ENCODE measurements around the gene PRAMEF12.
"Not testable (repeated sequence)": the region's sequence is repeated elsewhere in the genome, so short reads cannot be mapped to it uniquely, and the experiment has no call there.

PRAMEF12 gene

GRCh38 chr1:12771186-12771585, 2.4 kb upstream of the PRAMEF12 start:
- DNase-seq, result no peak

- no peak for DNase-seq
These were observed 1.0 kb upstream of the PRAMEF12 start for GRCh38 chr1:12772520-12772919.

DNA sequence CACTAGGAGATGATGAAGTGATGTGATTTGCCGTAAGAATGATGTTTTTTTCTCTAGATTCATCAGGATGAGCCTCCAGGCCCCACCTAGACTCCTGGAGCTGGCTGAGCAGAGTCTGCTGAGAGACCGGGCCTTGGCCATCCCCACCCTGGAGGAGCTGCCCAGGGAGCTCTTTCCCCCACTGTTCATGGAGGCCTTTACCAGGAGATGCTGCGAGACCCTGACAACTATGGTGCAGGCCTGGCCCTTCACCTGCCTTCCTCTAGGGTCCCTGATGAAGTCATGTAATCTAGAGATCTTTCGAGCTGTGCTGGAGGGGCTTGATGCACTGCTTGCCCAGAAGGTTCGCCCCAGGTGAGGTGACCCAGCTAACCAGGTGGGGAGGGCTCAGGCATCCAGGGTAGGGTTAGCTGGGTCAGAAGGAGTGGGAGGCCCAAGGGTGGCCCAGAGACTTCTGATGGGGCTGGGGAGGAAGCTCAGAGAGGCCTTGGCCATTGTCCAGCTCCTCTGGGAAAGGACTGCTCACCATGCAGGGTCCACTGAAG, 1.3 kb downstream of the PRAMEF12 start:
- no peak for DNase-seq

- DNase-seq, result no peak
These were observed 1.9 kb downstream of the PRAMEF12 start for GRCh38 chr1:12775443-12775842.

DNA sequence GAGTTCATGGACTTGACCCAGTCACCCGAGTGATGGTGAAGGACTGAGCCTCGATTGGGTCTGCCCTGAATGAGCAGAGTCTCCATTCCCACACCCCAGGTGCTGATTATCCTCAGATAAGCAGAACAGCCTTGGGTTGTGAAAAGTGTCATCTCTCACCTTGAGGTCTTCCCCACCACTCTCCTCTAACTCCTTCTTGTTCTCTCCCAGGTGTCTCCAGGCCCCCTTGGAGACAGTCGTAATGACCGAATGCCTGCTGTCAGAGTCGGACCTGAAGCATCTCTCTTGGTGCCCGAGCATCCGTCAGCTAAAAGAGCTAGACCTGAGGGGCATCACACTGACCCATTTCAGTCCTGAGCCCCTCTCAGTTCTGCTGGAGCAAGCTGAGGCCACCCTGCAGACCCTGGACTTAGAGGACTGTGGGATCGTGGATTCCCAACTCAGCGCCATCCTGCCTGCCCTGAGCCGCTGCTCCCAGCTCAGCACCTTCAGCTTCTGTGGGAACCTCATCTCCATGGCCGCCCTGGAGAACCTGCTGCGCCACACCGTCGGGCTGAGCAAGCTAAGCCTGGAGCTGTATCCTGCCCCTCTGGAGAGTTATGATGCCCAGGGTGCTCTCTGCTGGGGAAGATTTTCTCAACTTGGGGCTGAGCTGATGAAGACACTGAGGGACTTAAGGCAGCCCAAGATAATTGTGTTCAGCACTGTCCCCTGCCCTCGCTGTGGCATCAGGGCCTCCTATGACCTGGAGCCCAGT, 3.4 kb downstream of the PRAMEF12 start:
- DNase-seq, result no peak

- no peak for DNase-seq
These were observed 4.5 kb downstream of the PRAMEF12 start for GRCh38 chr1:12778061-12778460.

GRCh38 chr1:12778907-12779306, 5.4 kb downstream of the PRAMEF12 start:
- no peak for DNase-seq

- not testable (repeated sequence) for DNase-seq
These were observed 8.0 kb downstream of the PRAMEF12 start for GRCh38 chr1:12781488-12781887.

DNA sequence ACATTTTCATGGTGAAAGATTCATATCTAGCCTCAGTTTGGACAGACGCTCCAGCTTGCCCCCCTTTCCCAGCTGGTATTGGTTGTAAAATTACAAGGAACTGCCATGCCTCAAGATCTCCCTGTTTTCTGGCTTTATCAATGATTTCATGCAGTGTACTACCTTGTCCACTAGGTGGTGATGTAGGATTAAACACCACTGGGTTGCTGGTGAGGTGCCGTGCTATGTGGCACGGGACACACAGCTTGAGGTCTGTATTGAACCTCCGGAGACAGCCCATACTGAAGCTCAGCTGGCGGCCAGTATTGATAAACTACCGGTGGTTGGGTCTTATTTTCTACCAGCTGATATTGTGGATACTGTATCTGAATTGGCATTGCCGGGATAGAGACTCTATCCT, 10.2 kb downstream of the PRAMEF12 start:
- not testable (repeated sequence) for DNase-seq

DNA sequence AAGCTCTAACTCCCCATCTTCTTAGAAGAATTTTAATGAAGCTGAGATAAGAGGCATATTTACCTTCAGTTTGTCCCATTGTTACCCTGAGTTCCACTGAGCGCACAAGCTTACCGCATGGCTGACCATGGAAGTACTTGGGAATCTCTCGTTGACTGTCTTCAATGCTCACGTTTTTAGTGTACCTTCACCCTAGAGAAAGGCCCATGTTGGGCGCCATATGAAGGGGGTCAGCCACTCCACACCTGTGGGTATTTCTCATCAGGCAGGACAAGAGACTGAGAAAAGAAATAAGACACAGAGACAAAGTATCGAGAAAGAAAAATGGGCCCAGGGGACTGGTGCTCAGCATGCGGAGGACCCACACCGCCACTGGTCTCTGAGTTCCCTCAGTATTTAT, 11.2 kb downstream of the PRAMEF12 start:
- not testable (repeated sequence) for DNase-seq

- DNase-seq, result not testable (repeated sequence)
These were observed 17.6 kb downstream of the PRAMEF12 start, which contains the start of gene PRAMEF1 for GRCh38 chr1:12791097-12791496. PRAMEF1 (plus strand) TSS chr1:12791397; CDS start chr1:12793228, 1,831 bp downstream.

DNA sequence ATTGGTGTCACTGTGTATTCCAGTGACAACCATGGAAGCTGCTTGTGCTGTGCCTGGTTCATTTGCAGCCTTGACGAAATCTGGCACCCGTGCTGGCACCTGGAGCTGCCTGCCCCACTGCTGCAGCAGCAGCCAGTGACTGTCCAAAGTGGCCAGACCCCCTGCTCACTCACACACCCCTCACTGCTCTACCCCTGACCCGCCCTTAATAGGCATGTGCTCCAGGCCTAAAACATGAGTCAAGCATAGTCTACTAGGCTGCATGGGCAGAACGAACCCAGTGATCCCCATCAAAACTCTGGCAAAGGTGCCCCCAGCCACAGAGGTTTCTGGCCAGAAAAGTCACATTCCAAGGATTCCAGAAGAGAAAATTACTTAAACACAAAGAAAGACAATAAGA, 25.4 kb downstream of the PRAMEF12 start:
- no peak for DNase-seq

GRCh38 chr1:12799730-12800129, 26.2 kb downstream of the PRAMEF12 start:
- no peak for DNase-seq

GRCh38 chr1:12809933-12810332, 36.4 kb downstream of the PRAMEF12 start:
- DNase-seq, result no peak

DNA sequence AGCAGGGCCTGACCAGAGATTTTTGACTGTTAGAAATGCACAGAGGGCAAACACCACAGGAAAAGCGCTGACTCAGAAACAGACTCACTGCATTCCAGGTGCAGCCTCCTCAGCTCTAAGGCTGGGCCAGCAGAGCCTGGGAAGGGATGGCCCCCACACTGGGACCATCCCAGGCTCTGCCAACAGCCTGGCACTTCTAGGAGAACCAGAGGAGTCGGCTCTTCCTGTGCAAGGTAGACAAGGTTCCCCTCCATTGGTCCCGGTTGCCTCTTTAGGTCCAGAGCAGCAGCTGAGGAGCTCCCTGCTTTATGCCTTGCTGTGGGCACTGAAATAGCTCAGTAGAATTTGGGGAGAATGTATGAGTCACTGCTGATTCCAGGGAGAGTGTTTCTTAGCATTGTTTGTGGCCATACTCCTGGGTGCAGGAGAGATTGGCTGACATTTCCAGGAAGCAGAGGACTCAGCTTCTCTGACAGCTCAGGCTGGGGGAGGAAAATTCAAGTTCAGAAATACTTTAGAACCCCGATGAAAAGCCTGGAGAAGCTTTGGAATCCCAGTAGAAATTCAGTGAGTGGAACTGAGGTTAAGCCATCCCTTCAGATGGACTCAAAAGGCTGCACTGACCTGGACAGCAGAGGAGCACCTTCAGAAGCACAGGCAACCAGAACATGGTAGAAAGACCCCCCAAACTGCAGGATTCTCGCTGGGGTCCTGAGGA, 37.3 kb downstream of the PRAMEF12 start:
- DNase-seq, result no peak

DNA sequence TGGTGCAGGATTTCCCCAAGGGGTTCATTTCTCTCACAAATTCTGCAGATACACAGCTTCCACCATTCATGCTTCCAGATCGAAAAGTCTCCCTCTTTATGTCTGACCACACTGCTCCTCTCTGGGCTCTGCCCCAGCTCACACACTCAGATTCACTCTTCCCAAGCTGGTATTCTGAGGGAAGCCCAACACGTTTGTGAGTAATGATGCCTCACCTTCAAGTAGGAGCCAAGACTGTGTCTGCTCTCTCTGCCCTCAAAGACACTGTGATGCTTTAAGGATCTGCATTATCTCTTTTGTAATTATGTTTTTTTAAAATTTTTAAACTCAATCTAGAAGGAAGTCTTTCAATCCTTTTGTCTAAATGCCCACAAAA, 37.9 kb downstream of the PRAMEF12 start:
- no peak for DNase-seq

DNA sequence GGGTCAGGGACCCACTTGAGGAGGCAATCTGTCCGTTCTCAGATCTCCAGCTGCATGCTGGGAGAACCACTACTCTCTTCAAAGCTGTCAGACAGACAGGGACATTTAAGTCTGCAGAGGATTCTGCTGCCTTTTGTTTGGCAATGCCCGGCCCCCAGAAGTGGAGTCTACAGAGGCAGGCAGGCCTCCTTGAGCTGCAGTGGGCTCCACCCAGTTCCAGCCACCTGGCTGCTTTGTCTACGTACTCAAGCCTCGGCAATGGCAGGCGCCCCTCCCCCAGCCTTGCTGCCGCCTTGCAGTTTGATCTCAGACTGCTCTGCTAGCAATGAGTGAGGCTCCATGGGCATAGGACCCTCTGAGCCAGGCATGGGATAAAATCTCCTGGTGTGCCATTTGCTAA, 45.5 kb downstream of the PRAMEF12 start:
- DNase-seq, result not testable (repeated sequence)
